Measurements from ENCODE around the gene CACNA1E. TPM values are rescaled to one million over a fixed set of nuclear protein-coding genes. Genes with fewer than 3 reads are reported as not detected.
A peak's percentile ranks its signal among the peaks of the same experiment; 100 is the strongest.

The CACNA1E gene
- total RNA-seq, 1 donor: under 0.01 TPM

DNA sequence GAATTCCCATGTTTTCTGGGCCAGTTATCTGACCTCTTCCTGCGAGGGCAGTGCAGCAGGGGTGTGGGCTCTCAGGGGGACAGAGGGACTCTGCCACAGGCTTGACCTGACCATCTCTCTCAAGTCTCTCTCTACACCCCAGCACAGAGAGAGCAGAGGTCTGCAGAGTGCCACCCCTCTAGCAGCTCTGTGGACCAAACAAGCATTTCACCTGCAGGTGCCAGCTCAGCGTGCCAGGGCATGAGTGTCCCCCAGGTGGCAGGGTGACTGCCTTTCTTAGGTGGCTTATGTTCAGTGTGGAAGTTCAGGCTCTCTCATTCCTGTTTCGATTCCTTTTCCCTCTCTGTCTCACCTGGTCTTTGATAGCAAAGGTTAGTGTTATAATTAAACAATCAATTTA lies 191.3 kb downstream of the CACNA1E start:
- no peak for DNase-seq (ENCODE audit: low read depth in 2 of 3, low spot score in 2 of 3)

GRCh38 chr1:181675091-181675917 lies 192.0 kb downstream of the CACNA1E start:
- DNase-seq (ENCODE audit: low read depth in 2 of 3, low spot score in 2 of 3): no peak

- DNase-seq (ENCODE audit: low read depth in 2 of 3, low spot score in 2 of 3): no peak
Observed at GRCh38 chr1:181675918-181676190, 192.5 kb downstream of the CACNA1E start.

- peak in 2 of 3 donors; percentile 1 to 19 for DNase-seq (ENCODE audit: low read depth in 2 of 3, low spot score in 2 of 3)
Observed at GRCh38 chr1:181676269-181676668, 193.0 kb downstream of the CACNA1E start.

- DNase-seq (ENCODE audit: low read depth in 2 of 3, low spot score in 2 of 3): no peak
Observed at GRCh38 chr1:181680332-181680731, 197.0 kb downstream of the CACNA1E start.

DNA sequence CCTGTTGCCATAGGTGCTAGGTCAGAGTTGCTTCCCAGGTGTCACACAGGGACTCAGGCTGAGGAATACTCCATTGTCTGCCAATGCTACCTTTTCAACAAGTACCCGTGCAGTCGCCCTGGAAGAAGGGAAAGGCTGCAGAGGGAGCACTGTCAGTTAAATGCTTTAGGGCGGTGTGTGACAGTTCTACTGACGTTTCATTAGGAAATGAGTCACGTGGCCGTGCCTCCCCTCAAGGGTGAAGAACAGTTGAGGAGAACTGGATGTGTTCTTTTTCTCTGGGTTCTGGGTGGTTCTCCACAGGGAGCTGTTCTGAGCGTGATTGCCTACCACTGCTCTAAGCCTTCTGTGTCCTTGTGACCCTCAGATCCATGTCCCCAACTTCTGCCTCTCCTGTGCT lies 197.6 kb downstream of the CACNA1E start:
- DNase-seq (ENCODE audit: low read depth in 2 of 3, low spot score in 2 of 3): no peak

GRCh38 chr1:181685211-181685610 lies 201.9 kb downstream of the CACNA1E start:
- DNase-seq (ENCODE audit: low read depth in 2 of 3, low spot score in 2 of 3): no peak

- no peak for DNase-seq (ENCODE audit: low read depth in 2 of 3, low spot score in 2 of 3)
Observed at GRCh38 chr1:181701891-181702290, 218.6 kb downstream of the CACNA1E start.

- DNase-seq (ENCODE audit: low read depth in 2 of 3, low spot score in 2 of 3): no peak
Observed at GRCh38 chr1:181704546-181704945, 221.2 kb downstream of the CACNA1E start.

DNA sequence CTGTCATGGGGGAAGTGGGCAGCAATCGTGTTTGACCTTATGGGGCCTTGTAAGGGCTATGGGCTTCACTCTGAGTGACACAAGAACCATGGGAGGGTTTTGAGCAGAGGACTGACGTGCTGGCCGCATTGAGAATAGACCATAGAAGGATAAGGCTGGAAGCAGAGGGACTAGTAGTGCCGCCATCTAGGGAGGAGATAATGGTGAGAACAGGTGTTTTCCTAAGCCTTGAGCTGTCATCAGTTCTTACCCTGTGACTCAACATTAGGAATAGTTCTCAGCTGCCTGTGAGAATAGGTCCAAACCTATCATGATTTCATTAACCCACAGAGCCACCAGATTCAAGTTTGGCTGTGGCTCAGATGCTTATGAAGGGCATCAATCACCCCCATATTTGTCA lies 228.5 kb downstream of the CACNA1E start:
- DNase-seq (ENCODE audit: low read depth in 2 of 3, low spot score in 2 of 3): no peak

- no peak for DNase-seq (ENCODE audit: low read depth in 2 of 3, low spot score in 2 of 3)
Observed at GRCh38 chr1:181712711-181713110, 229.4 kb downstream of the CACNA1E start.

DNA sequence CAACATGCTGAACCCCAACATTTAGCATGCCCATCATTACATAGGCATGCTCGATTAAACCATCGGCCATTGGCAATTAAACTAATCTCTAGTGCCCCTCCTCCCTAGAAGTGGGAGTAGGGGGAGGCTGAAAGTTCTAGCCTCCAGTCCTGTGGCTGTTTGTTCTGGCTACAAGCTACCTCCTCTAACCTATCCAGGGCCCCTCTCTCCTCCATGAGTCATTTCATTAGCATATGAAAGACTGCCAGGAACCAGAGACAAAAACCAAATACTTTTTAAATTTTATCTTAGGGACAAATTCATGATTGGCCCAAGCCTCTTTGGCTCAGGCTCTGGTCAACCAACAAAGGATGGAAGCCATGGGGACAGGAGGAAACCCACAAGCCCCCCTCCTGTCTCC lies 231.1 kb downstream of the CACNA1E start:
- no peak for DNase-seq (ENCODE audit: low read depth in 2 of 3, low spot score in 2 of 3)

DNA sequence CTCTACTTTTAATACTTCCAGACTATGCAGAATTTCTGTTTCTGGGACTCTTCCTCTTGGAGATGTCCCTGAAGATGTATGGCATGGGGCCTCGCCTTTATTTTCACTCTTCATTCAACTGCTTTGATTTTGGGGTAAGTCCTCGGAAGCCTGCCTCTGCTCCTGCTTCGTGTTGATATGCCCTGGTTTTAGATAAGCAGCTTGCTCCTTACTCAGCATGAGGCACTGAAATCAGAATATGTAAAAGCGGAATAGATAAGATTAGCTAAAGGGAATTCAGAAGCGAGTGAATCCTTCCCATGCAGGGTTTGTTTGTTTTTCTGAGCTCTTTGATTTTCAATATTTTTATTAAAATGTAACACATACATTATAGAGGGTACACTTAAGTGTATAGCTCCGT lies 234.7 kb downstream of the CACNA1E start:
- no peak for DNase-seq (ENCODE audit: low read depth in 2 of 3, low spot score in 2 of 3)

DNA sequence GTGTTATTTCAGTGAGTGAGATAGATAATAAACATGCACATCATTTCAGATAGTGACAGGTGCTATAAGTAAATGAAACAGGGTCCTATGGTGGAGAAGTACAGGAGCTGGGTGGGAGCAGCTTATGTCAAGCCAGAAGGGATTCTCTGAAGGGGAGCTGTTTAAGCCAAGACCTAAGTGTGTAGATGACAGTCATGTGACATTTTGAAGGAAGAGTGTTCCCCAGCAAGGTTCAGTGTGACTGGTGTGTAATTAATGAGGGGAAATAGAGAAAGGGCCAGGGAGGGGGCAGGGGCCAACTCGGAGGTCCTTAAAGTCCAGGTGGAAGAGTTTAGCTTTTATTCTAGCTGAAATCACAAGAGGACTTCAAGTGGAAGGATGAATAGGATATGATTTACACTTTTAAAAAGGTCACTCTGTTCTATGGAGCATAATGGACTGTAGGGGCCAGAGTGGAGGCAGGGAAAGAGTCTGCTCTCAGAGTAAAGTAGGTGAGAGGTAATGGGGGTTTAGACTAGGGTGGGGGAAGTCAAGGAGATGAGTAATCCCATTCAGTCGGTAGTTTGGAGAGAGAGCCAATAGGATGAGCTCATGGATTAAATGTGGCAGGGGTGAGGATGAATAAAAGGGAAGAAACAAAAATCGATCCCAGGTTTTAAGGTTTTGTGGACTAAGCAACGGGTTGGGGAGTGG lies 243.1 kb downstream of the CACNA1E start:
- no peak for DNase-seq (ENCODE audit: low read depth in 2 of 3, low spot score in 2 of 3)

DNA sequence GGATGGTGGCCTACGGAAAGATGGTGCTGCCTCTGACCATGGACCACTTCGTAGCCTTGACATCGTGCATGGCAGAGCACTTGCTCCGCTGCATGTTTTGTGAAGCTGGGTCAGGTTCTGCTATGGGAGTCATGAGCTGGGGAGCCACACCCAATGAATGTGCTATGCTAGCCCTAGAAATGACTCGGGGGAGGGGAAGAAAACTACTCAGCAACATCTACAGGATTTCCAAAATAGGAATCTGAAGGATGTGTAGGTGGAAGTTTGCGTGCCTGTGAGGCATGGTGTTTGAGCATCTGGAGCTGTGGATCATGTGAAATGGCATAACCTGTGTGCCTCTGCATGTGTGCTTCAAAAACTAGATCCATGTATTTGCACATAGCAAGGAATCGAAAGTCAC lies 247.3 kb downstream of the CACNA1E start:
- DNase-seq (ENCODE audit: low read depth in 2 of 3, low spot score in 2 of 3): no peak

DNA sequence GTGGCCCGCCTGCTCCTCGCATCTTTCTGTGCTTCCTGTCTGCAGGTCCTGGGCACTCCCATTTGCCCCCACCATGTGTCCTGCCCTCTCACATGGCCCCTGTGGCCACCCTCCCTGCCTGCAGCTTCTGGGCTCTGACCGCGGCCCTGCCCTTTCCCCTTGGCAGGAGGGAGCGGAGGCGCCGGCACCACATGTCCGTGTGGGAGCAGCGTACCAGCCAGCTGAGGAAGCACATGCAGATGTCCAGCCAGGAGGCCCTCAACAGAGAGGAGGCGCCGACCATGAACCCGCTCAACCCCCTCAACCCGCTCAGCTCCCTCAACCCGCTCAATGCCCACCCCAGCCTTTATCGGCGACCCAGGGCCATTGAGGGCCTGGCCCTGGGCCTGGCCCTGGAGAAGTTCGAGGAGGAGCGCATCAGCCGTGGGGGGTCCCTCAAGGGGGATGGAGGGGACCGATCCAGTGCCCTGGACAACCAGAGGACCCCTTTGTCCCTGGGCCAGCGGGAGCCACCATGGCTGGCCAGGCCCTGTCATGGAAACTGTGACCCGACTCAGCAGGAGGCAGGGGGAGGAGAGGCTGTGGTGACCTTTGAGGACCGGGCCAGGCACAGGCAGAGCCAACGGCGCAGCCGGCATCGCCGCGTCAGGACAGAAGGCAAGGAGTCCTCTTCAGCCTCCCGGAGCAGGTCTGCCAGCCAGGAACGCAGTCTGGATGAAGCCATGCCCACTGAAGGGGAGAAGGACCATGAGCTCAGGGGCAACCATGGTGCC lies 249.1 kb downstream of the CACNA1E start:
- DNase-seq (ENCODE audit: low read depth in 2 of 3, low spot score in 2 of 3): no peak

- DNase-seq (ENCODE audit: low read depth in 2 of 3, low spot score in 2 of 3): no peak
Observed at GRCh38 chr1:181733486-181733885, 250.2 kb downstream of the CACNA1E start.

DNA sequence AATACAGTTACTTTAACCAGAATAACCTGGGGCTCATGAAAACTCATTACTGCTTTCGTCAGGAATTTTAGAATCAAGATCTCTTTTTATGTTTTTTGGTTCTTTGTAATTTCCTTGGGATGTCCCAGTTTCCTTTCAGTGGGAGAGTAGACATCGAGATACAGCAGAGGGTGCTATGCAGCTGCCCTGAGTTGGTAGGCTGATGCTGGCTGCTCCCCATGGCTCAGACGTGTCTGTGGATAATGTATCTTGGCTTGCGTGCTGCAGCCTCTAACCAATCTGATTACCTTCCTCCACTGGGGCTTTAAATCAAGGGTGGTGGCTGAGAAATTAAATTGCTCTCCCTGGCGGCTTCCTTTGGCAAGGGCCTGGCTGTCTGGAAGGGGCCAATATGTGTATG lies 253.7 kb downstream of the CACNA1E start:
- DNase-seq (ENCODE audit: low read depth in 2 of 3, low spot score in 2 of 3): no peak

GRCh38 chr1:181739214-181739613 lies 255.9 kb downstream of the CACNA1E start:
- no peak for DNase-seq (ENCODE audit: low read depth in 2 of 3, low spot score in 2 of 3)

- DNase-seq (ENCODE audit: low read depth in 2 of 3, low spot score in 2 of 3): no peak
Observed at GRCh38 chr1:181742426-181742825, 259.1 kb downstream of the CACNA1E start.

DNA sequence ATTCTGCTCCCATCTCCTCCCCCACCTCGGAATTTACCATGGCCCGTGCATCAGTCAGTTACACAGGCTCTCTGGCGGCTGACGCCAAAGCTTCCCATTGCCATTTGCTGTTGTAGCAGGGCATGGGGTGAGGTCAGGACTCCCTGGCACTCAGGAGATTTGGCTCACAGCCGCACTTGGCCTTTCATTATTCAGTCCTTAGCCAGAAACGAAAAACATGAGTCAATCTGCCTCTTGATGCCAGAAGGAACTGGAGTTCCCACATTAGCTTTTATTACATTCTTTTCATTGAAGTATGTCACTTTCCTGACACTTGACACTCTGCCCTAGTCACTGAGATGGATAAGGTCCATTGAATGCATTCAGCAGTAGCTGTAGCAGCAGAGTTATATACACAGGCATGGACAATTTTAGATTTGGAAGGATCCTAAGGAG lies 260.6 kb downstream of the CACNA1E start:
- DNase-seq (ENCODE audit: low read depth in 2 of 3, low spot score in 2 of 3): no peak

DNA sequence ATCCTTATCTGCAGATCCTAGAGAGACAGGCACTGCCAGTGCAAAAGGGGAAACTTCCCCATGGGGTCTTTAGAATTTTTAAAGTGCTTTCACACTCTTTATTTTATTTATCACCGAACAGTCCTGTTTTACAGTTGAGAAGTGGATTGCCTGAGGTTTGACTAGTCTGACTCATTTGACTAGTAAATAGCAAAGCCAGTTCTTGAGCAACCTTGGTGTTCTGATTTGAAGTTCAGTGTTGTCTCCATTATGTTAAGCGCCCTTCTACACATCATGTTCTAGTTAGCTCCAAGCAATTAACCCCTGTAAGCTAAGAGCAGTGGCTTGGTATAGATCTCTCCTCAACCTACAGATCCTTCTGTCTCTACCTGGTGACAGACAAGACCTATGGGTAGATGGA lies 262.9 kb downstream of the CACNA1E start:
- DNase-seq (ENCODE audit: low read depth in 2 of 3, low spot score in 2 of 3): no peak
